Neural crest cell (in vitro differentiated cells): ENCODE data around the gene CEBPE. TPM values are rescaled to one million over a fixed set of nuclear protein-coding genes. Genes with fewer than 3 reads are reported as not detected.

ENCODE experiments used
- DNase-seq: peaks from one replicate; pipeline ENCODE4 v3.0.0; 2021; ENCODE audit warnings: low read depth, mixed read lengths, low spot score
- H3K27ac Mint-ChIP-seq: one replicate; pipeline ENCODE4 v1.8.0; 2021; ENCODE audit warnings: mild to moderate bottlenecking, mixed read lengths; ENCODE audit not compliant: unreplicated experiment
- H3K27me3 Mint-ChIP-seq: 2 replicates; pipeline ENCODE4 v1.8.0; 2021; ENCODE audit warnings: low read depth, mild to moderate bottlenecking, mixed read lengths
- H3K36me3 Mint-ChIP-seq: 2 replicates; pipeline ENCODE4 v1.8.0; 2021; ENCODE audit warnings: low read depth, mild to moderate bottlenecking, mixed read lengths
- H3K4me1 Mint-ChIP-seq: 2 replicates; pipeline ENCODE4 v1.8.0; 2021; ENCODE audit warnings: mixed read lengths
- H3K4me3 Mint-ChIP-seq: one replicate; pipeline ENCODE4 v1.8.0; 2021; ENCODE audit warnings: mild to moderate bottlenecking, mixed read lengths
- H3K9me3 Mint-ChIP-seq: 2 replicates; pipeline ENCODE4 v1.8.0; 2021; ENCODE audit warnings: mixed read lengths
- total RNA-seq: library from RNA; stranded (reverse); gene quantifications from 2 replicates; pipeline ENCODE4 v1.2.1, GENCODE V29; 2021
- TF ChIP-seq, protein P1 (sequence below): fragments of 200-600 bp; sonication (generic); conservative IDR thresholded peaks from 2 replicates; pipeline ENCODE4 v1.5.0; 2021; ENCODE audit warnings: antibody characterized with exemption, mild to moderate bottlenecking

The CEBPE gene
- total RNA-seq, 1 donor from 2014 or later: not detected

DNA sequence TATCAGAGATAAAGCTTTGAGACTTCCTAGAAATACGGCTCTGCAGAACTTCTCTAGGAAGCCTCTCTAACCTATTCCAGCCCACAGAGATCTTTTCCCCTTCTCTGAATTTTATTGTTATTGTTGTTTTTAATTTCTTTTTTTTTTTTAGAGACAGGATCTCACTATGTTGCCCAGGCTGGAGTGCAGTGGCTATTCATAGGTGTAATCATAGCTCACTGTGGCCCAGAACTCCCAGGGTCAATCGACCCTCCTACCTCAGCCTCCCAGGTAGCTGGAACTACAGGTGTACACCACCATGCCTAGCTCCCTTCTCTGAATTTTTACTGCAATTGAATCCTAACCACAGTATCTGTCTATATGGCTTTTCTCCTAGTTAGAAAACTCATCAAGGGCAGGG is 44.8 kb upstream of the CEBPE start:
- H3K27ac Mint-ChIP-seq: no peak overlapping the region
- no peaks in the 10 kb centered on the region for H3K27me3 Mint-ChIP-seq
- no peak for DNase-seq
- H3K36me3 Mint-ChIP-seq: no peaks in the 10 kb centered on the region
- no peaks in the 10 kb centered on the region for H3K9me3 Mint-ChIP-seq
- TF ChIP-seq, protein P1, sequence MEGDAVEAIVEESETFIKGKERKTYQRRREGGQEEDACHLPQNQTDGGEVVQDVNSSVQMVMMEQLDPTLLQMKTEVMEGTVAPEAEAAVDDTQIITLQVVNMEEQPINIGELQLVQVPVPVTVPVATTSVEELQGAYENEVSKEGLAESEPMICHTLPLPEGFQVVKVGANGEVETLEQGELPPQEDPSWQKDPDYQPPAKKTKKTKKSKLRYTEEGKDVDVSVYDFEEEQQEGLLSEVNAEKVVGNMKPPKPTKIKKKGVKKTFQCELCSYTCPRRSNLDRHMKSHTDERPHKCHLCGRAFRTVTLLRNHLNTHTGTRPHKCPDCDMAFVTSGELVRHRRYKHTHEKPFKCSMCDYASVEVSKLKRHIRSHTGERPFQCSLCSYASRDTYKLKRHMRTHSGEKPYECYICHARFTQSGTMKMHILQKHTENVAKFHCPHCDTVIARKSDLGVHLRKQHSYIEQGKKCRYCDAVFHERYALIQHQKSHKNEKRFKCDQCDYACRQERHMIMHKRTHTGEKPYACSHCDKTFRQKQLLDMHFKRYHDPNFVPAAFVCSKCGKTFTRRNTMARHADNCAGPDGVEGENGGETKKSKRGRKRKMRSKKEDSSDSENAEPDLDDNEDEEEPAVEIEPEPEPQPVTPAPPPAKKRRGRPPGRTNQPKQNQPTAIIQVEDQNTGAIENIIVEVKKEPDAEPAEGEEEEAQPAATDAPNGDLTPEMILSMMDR: no peak
- H3K4me1 Mint-ChIP-seq: peaks cover 14% of the 10 kb centered on the region
- no peak overlapping the region for H3K4me3 Mint-ChIP-seq

DNA sequence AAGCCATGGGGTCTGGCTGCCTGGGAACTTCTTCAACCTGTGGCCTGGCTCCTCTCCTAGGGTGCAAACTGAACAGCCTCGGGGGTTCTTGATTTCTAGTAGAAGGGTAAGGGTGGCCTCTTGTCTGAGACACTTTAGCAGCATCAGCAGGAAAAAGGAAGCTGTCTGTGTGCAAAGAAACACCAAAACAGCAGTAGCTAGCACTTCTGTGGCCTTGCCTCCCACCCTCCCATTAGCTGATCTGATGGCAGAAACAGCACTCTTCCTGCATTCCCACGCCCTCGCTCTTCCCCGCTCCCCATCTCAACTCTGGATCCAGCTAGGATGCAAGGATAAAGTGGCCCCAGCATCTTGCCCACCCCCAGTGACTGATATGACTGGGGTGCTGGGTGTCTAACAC is 43.7 kb upstream of the CEBPE start:
- Mint-ChIP-seq H3K4me1 (peaks cover 14% of the 10 kb centered on the region), H3K4me3 (no peak overlapping the region), H3K36me3 (no peaks in the 10 kb centered on the region), H3K27ac (peak overlapping the region; percentile 32), H3K9me3 (no peaks in the 10 kb centered on the region), H3K27me3 (no peaks in the 10 kb centered on the region)
- DNase-seq: no peak
- TF ChIP-seq, protein P1: no peak

DNA sequence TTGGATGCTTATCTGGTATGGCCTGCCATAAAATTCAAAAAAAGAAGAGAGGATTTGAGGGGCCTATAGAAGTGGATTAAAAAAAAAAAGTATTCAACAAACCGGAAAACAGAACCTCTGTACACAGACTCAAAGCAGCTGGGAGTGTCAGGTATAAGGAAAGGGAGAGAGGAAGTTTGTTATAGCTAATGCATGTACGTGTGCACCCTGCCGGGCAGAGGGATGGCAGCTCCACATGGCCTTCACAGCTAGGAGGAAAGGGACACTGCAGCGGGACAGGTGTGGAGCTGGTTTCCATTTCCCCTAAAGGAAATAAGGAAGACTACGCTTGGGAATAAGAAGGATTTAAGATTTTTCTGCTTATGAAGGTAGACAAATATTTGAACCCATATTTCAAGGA is 43.0 kb upstream of the CEBPE start:
- H3K36me3 Mint-ChIP-seq: no peaks in the 10 kb centered on the region
- no peaks in the 10 kb centered on the region for H3K9me3 Mint-ChIP-seq
- peaks cover 14% of the 10 kb centered on the region for H3K4me1 Mint-ChIP-seq
- H3K27ac Mint-ChIP-seq: no peak overlapping the region
- TF ChIP-seq, protein P1: no peak
- DNase-seq: no peak
- no peaks in the 10 kb centered on the region for H3K27me3 Mint-ChIP-seq
- no peak overlapping the region for H3K4me3 Mint-ChIP-seq

DNA sequence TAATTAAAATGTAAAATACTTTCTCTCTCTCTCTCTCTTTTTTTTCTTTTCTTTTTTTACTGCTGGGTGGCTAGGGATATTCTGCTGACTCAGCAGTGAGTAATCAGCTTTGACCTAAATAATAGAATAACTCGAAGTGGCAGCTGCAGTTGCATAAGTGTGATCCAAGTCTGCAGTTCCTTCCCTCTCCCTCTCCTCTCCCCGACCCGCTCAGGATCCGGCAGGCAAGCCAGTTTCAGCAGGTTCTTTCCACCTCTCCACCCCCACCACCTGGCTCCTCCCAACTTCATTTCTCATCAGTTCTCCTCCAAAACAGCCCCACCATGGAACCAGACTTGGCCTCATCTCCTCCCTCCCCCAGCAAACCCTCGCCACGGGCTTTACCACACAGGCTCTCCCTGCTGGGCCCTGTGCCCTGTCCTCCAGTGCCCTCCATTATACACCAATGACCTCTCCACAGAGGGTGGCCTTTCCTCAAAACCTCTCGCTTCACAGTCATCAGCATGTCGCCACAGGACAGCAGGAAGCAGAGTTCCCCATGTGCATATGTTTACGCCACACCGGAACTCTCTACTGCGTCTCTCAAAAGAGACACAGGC is 42.0 kb upstream of the CEBPE start:
- no peak for DNase-seq
- Mint-ChIP-seq H3K4me1 (peaks cover 14% of the 10 kb centered on the region), H3K27me3 (no peaks in the 10 kb centered on the region), H3K4me3 (peak overlapping the region; percentile 25), H3K9me3 (no peaks in the 10 kb centered on the region), H3K27ac (peak overlapping the region; percentile 83), H3K36me3 (no peaks in the 10 kb centered on the region)
- TF ChIP-seq, protein P1: no peak

DNA sequence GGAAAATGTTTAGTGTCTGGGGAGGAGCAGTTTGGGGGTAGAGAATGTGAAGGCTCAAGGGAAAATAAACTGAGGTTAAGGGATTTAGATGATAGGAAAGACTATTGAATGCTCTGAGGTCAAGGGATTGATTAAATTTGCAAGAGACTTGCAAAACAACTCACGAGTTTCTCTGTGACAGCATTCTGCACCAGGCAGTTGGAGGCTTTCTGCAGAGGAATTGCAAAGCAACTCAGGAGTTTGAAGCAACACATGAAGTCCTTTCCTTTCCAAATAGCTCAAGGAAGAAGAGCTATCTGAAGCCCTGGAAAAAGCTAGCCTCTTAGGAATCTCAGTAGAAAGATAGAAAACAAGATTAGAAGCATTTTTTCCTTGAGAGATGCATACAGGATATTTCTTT is 40.5 kb upstream of the CEBPE start:
- no peaks in the 10 kb centered on the region for H3K36me3 Mint-ChIP-seq
- H3K4me1 Mint-ChIP-seq: peaks cover 19% of the 10 kb centered on the region
- H3K9me3 Mint-ChIP-seq: no peaks in the 10 kb centered on the region
- H3K4me3 Mint-ChIP-seq: no peak overlapping the region
- H3K27ac Mint-ChIP-seq: no peak overlapping the region
- TF ChIP-seq, protein P1: no peak
- DNase-seq: no peak
- H3K27me3 Mint-ChIP-seq: no peaks in the 10 kb centered on the region

DNA sequence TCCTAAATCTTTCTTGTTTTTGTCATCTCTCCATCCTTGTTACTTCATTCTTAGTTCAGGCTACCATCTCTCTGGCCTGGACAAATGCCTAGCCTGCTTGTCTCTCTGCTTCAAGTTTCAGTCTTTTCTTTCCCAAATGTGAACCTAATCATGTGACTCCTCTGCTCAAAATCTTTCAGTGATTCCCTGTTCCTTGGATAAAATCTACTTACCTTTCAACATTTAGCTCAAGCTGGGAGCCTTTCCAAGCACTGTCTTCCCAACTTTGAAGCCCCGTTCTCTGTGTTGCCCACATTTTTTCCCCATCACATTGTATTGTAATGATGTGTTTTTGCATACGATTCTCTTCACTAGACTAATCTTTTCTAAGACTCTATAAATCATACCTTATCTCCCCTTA is 39.7 kb upstream of the CEBPE start:
- Mint-ChIP-seq H3K4me1 (peaks cover 20% of the 10 kb centered on the region), H3K36me3 (no peaks in the 10 kb centered on the region), H3K27ac (no peak overlapping the region), H3K27me3 (no peaks in the 10 kb centered on the region), H3K4me3 (no peak overlapping the region), H3K9me3 (no peaks in the 10 kb centered on the region)
- TF ChIP-seq, protein P1: no peak
- DNase-seq: no peak
